AG10803 (cell line): ENCODE measurements around the gene ZFYVE19.

ENCODE experiments used
- DNase-seq: peaks from one replicate; pipeline ENCODE4 v3.0.0; 2010; ENCODE audit warnings: low read depth
- H3K4me3 ChIP-seq: 2 replicates; pipeline ENCODE4 v1.5.1; 2011; ENCODE audit warnings: mild to moderate bottlenecking, low read length, control low read depth
- CTCF ChIP-seq: conservative IDR thresholded peaks from 2 replicates; pipeline ENCODE4 v1.5.1; 2011; ENCODE audit warnings: mild to moderate bottlenecking, low read length, control low read depth, inconsistent platforms

The ZFYVE19 gene

GRCh38 chr15:40770147-40770721 is 36.7 kb upstream of the ZFYVE19 start:
- TF ChIP-seq CTCF: no peak
- H3K4me3 ChIP-seq: no peak overlapping the region
- no peak for DNase-seq

- DNase-seq: no peak
- TF ChIP-seq CTCF: no peak
- H3K4me3 ChIP-seq: no peak overlapping the region
These were observed 35.6 kb upstream of the ZFYVE19 start for GRCh38 chr15:40771242-40771641.

GRCh38 chr15:40772014-40772413 is 34.9 kb upstream of the ZFYVE19 start:
- DNase-seq: no peak
- no peak for TF ChIP-seq CTCF
- H3K4me3 ChIP-seq: no peak overlapping the region

- no peak for TF ChIP-seq CTCF
- H3K4me3 ChIP-seq: no peak overlapping the region
- no peak for DNase-seq
These were observed 33.4 kb upstream of the ZFYVE19 start for GRCh38 chr15:40773496-40773895.

- no peak for DNase-seq
- TF ChIP-seq CTCF: no peak
- no peak overlapping the region for H3K4me3 ChIP-seq
These were observed 33.0 kb upstream of the ZFYVE19 start for GRCh38 chr15:40773902-40774301.

- no peak for DNase-seq
- H3K4me3 ChIP-seq: no peak overlapping the region
- no peak for TF ChIP-seq CTCF
These were observed 31.9 kb upstream of the ZFYVE19 start for GRCh38 chr15:40775007-40775406.

GRCh38 chr15:40775740-40776536 is 31.0 kb upstream of the ZFYVE19 start:
- DNase-seq: no peak
- TF ChIP-seq CTCF: no peak
- H3K4me3 ChIP-seq: no peak overlapping the region
